Skeletal muscle tissue (tissue), 4 donors: ENCODE results near the gene BCL2A1. TPM values are rescaled to one million over a fixed set of nuclear protein-coding genes. Genes with fewer than 3 reads are reported as not detected.
"Not testable (repeated sequence)": the region's sequence is repeated elsewhere in the genome, so short reads cannot be mapped to it uniquely, and the experiment has no call there.

ENCODE experiments used
- H3K27ac ChIP-seq: one replicate; pipeline ENCODE4 v1.7.0; 2013; ENCODE audit warnings: mild to moderate bottlenecking, low read depth, low read length, inconsistent platforms
- H3K27me3 ChIP-seq, 3 donors: one replicate each; pipeline ENCODE4 v1.7.0; 2013; ENCODE audit warnings: low read length in 3 of 3; ENCODE audit not compliant: control insufficient read depth in 3 of 3, insufficient read depth in 3 of 3
- H3K36me3 ChIP-seq, 3 donors: one replicate each; pipeline ENCODE4 v1.7.0; 2013; ENCODE audit warnings: low read length in 3 of 3; ENCODE audit not compliant: control insufficient read depth in 3 of 3, insufficient read depth in 3 of 3
- H3K4me1 ChIP-seq, 3 donors: one replicate each; pipeline ENCODE4 v1.7.0; 2013; ENCODE audit warnings: low read length in 3 of 3, mild to moderate bottlenecking in 3 of 3; ENCODE audit not compliant: control insufficient read depth in 3 of 3, insufficient read depth in 3 of 3
- H3K4me3 ChIP-seq, 3 donors: one replicate each; pipeline ENCODE4 v1.7.0; 2013; ENCODE audit warnings: low read length in 3 of 3
- H3K9ac ChIP-seq, 3 donors: one replicate each; pipeline ENCODE4 v1.7.0; 2013; ENCODE audit warnings: low read length in 3 of 3, mild to moderate bottlenecking in 3 of 3, moderate library complexity in 2 of 3, low read depth in 1 of 3
- H3K9me3 ChIP-seq, 3 donors: one replicate each; pipeline ENCODE4 v1.7.0; 2013; ENCODE audit warnings: low read length in 3 of 3; ENCODE audit not compliant: control insufficient read depth in 3 of 3
- total RNA-seq: library from RNA; depleted of rRNA; stranded (reverse); fragments of >200 nt; gene quantifications from one replicate; pipeline ENCODE4 v1.2.3, GENCODE V29; 2014
- donor health status: Osteomylitis.

The BCL2A1 gene
- total RNA-seq, 1 donor from 2014 or later = 1.0 TPM

GRCh38 chr15:79962921-79963320 is 8.1 kb downstream of the BCL2A1 start:
- H3K27me3 ChIP-seq, H3K4me3 ChIP-seq, H3K9me3 ChIP-seq, H3K27ac ChIP-seq, H3K36me3 ChIP-seq, H3K9ac ChIP-seq, H3K4me1 ChIP-seq: not testable (repeated sequence)

GRCh38 chr15:79962178-79962577 is 8.8 kb downstream of the BCL2A1 start:
- H3K27ac ChIP-seq = no peak overlapping the region
- no peaks in the 10 kb centered on the region for H3K9me3 ChIP-seq
- no peak overlapping the region for H3K4me3 ChIP-seq
- H3K27me3 ChIP-seq = no peaks in the 10 kb centered on the region
- no peaks in the 10 kb centered on the region for H3K4me1 ChIP-seq
- no peak overlapping the region for H3K9ac ChIP-seq
- no peaks in the 10 kb centered on the region for H3K36me3 ChIP-seq

DNA sequence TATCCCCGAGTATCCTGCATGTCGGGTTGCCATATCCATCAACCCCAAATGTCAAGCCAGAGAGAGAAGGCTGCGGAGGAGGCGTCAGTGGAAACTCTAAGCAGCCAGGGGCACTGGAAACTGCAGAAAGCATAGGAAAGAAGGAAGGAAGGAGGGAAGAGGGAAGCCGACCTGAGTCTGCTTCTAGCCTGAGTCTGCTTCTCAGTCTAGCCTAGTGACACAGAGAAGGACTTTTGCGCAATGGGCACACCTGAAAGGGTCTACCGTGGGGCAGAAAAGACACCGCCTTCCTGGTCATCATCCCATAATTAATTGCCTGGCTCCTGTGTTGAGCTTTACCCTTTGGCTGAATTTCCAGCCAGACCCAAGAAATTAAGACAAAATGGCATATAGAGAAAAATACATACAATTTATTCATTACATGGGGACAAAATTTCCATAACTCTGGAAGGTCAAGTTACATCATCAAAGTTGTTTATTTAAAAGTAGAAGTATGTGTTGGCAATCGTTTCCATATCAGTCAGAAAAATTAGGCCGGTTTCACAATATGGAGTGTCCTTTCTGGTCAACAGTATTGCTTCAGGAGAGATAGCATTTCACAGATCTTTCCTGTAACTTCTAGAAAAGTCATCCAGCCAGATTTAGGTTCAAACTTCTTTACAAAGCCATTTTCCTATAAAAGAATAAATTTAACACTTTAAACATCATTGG is 10.3 kb downstream of the BCL2A1 start:
- no peak overlapping the region for H3K27ac ChIP-seq
- no peak overlapping the region for H3K9ac ChIP-seq
- no peaks in the 10 kb centered on the region for H3K4me1 ChIP-seq
- H3K27me3 ChIP-seq = no peaks in the 10 kb centered on the region
- no peaks in the 10 kb centered on the region for H3K9me3 ChIP-seq
- no peak overlapping the region for H3K4me3 ChIP-seq
- no peaks in the 10 kb centered on the region for H3K36me3 ChIP-seq

DNA sequence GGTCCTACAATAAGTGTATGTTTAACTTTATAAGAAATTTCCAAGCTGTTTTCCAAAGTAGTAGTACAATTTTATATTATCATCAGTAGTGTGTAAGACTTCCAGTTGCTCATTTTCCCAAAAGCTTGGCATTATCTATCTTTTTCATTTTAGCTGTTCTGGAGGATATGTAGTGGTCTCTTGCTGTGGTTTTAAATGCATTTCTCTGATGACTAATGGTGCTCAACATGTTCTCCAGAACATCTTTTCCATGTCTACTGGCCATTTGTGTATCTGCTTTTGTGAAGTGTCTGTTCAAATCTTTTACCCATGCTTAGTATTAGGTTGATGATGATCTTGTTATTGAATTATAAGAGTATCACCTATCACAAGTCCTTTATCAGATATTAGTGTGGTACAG is 13.3 kb downstream of the BCL2A1 start:
- Histone ChIP-seq H3K4me1 (no peaks in the 10 kb centered on the region), H3K4me3 (no peak overlapping the region), H3K27me3 (no peaks in the 10 kb centered on the region)

DNA sequence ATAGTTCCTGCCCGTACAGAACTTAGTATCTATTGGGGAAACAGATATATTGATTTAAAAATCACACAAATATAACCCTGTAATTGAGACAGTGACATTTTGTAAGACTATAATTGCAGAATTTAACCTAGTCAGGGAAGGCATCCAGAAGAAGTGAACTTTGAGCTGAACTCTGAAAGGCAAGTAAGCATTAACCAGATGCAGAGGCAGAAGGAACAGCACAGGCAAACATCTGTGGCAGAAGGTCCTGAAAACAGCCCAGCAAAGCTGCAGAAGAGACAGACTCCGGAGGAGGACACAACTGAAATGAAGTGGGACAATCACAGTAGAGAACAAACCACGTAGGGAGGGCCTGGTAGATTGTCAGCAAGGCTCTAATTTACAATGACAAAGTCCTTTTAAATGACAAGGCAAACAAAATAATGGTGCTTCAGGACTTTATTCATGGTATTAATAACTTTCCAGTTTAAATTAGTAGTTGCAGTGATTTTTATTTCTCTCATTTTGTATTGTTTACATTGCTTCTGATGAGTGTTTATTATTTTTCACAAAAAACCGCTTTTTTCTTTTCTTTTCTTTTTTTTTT is 14.5 kb downstream of the BCL2A1 start:
- Histone ChIP-seq H3K4me3 (no peak overlapping the region), H3K4me1 (no peaks in the 10 kb centered on the region), H3K9ac (no peak overlapping the region), H3K27me3 (no peaks in the 10 kb centered on the region), H3K27ac (no peak overlapping the region), H3K9me3 (no peaks in the 10 kb centered on the region), H3K36me3 (no peaks in the 10 kb centered on the region)

More for the DNA sequence above, 13.3 kb downstream of the BCL2A1 start:
- Histone ChIP-seq H3K36me3 (no peaks in the 10 kb centered on the region), H3K9me3 (no peaks in the 10 kb centered on the region), H3K9ac (no peak overlapping the region), H3K27ac (no peak overlapping the region)

DNA sequence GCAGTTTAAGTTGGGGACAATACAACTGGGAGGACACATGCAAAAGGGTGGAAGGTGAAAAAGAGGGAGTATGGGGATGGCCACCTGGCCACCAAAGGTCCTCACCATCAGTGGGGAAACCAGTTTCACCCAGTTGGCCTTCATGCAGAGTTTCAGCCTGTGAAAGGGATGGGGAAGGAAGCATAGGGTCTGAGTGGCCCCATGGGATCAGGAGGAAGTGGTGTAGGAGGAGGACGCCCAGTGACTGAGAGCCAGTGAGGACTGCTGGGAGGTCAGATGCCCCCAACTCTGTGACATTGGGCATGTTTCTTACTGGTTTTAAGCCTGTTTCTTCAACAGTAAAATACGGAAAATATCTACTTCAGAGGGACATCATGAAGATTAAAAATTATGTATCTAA is 16.3 kb downstream of the BCL2A1 start:
- no peak overlapping the region for H3K4me3 ChIP-seq
- H3K9me3 ChIP-seq = no peaks in the 10 kb centered on the region
- no peak overlapping the region for H3K27ac ChIP-seq
- no peaks in the 10 kb centered on the region for H3K36me3 ChIP-seq
- no peak overlapping the region for H3K9ac ChIP-seq
- H3K4me1 ChIP-seq = no peaks in the 10 kb centered on the region
- H3K27me3 ChIP-seq = no peaks in the 10 kb centered on the region

DNA sequence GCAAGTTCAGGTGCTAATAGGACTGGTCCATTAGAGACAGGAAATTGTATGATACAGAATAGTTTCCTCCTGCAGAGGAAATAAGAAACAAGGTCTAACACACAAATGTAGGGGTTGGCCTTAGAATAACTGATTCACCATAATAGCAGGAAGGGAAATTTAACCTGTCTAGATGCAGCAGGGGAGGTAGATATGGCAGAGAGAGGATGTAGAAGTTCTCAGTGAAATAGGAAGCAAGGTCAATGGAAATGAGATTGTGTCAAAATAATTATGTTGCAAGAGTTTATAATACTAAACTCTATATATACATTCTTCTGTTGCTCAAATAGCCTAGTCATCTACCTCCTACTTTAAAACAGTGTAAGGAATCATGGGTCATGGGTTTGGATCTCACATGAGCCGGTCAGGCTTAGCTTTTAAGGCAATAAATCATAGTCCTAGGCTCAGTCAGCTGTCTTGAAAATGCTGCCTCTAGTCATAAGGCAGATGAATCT is 17.0 kb downstream of the BCL2A1 start:
- no peaks in the 10 kb centered on the region for H3K9me3 ChIP-seq
- H3K27me3 ChIP-seq = no peaks in the 10 kb centered on the region
- H3K9ac ChIP-seq = no peak overlapping the region
- no peak overlapping the region for H3K4me3 ChIP-seq
- H3K4me1 ChIP-seq = no peaks in the 10 kb centered on the region
- H3K27ac ChIP-seq = no peak overlapping the region
- H3K36me3 ChIP-seq = no peaks in the 10 kb centered on the region

- Histone ChIP-seq H3K27me3 (no peaks in the 10 kb centered on the region), H3K4me1 (no peaks in the 10 kb centered on the region), H3K27ac (no peak overlapping the region), H3K36me3 (no peaks in the 10 kb centered on the region), H3K4me3 (no peak overlapping the region), H3K9ac (no peak overlapping the region), H3K9me3 (no peaks in the 10 kb centered on the region)
These were observed 18.7 kb downstream of the BCL2A1 start for GRCh38 chr15:79952329-79952728.

- Histone ChIP-seq H3K36me3 (no peaks in the 10 kb centered on the region), H3K27me3 (no peaks in the 10 kb centered on the region), H3K9me3 (no peaks in the 10 kb centered on the region), H3K4me1 (no peaks in the 10 kb centered on the region), H3K4me3 (no peak overlapping the region), H3K9ac (no peak overlapping the region), H3K27ac (no peak overlapping the region)
These were observed 20.7 kb downstream of the BCL2A1 start for GRCh38 chr15:79950247-79950646.

- Histone ChIP-seq H3K36me3 (no peaks in the 10 kb centered on the region), H3K9ac (no peak overlapping the region), H3K4me3 (no peak overlapping the region), H3K9me3 (no peaks in the 10 kb centered on the region), H3K27ac (no peak overlapping the region), H3K27me3 (peaks cover 0 to 4% (median 0%) of the 10 kb centered on the region in 3 donors), H3K4me1 (no peaks in the 10 kb centered on the region)
These were observed 22.2 kb downstream of the BCL2A1 start for GRCh38 chr15:79948761-79949160.
